ENCODE results near the gene APLP2. TPM values are rescaled to one million over a fixed set of nuclear protein-coding genes. Genes with fewer than 3 reads are reported as not detected.
"Not testable (repeated sequence)": the region's sequence is repeated elsewhere in the genome, so short reads cannot be mapped to it uniquely, and the experiment has no call there.

The APLP2 gene
- total RNA-seq, 1 donor from 2014 or later = 318 TPM

DNA sequence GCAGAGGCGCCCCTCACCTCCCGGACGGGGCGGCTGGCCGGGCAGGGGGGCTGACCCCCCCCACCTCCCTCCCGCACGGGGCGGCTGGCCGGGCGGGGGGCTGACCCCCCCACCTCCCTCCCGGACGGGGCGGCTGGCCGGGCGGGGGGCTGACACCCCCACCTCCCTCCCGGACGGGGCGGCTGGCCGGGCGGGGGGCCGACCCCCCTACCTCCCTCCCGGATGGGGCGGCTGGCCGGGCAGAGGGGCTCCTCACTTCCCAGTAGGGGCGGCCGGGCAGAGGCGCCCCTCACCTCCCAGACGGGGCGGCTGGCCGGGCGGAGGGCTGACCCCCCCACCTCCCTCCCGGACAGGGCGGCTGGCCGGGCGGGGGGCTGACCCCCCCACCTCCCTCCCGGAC, 21.5 kb downstream of the APLP2 start:
- not testable (repeated sequence) for DNase-seq (ENCODE audit: low spot score)

DNA sequence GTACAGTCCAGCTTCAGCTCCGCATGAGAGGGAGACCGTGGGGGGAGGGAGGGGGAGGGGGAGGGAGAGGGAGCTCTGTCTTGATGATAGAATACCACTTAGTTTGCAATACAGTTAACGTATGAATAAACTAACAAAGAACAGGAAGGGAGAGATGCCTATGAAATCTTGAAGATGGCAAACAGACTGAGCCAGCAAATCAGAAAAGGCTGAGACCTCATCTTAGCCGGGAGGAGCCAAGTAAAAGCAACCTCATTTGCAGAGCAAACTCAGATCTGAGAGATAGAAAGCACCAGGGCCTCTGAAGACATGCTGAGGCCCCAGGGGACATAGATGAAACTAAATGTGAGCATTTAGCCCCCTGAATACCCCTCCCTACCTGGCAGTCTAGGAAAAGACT, 23.0 kb downstream of the APLP2 start:
- DNase-seq (ENCODE audit: low spot score) = no peak

DNA sequence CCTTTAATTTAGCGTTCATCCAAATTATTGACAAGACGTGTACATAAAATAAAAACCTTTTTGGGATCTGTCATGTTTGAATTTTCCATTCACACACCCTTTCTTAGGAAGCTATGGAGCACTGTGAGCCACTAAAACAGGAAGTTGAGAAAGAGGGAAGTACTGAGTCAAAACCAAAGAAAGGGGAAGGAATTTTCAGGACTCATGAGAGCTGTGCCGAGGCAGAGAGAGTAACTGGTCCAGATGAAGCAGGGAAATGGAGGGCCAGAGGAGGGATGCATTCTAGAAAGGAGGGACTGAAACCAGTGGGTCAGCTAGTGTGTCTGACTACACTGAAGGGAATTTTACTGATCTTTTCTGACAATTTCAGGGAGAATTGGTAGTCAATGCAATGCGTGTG, 24.9 kb downstream of the APLP2 start:
- no peak for DNase-seq (ENCODE audit: low spot score)

DNA sequence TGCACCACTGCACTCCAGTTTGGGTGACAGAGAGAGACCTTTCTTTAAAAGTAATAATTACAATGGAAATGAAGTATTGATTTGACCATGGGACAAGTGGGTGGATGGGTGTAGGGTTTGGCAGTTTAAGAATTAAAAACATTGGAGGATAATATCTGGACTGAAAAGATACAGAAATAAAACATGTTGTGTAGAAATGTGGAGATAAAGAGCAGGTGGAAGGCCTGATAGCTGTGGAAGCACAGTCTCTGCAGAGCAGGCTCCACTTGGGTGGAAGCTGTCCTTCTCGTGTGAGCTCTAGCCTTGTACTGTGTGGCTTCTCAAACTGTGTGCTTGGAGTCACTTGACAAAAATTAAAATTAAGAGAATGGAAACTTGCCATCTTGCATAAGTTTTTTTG, 25.6 kb downstream of the APLP2 start:
- no peak for DNase-seq (ENCODE audit: low spot score)

DNA sequence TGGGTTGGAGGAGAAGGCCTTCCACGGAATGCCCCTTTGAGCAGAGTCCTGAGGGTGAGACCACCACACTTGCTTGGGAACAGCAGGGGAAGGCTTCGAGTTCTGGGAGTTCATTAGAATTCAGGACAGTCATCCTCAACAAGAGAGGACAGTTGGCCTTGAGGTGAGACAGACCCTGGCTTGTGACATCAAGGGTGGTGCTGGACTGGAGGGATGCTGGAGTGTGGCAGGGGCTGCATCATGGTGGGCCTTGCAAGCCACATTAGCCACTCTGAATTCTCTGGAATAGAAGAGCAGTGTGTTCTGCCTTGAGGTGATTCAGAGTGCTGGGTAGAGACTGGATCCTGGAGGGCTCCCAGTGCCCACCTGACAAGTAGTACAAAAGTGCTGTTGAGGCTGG, 26.3 kb downstream of the APLP2 start:
- DNase-seq (ENCODE audit: low spot score) = no peak

DNA sequence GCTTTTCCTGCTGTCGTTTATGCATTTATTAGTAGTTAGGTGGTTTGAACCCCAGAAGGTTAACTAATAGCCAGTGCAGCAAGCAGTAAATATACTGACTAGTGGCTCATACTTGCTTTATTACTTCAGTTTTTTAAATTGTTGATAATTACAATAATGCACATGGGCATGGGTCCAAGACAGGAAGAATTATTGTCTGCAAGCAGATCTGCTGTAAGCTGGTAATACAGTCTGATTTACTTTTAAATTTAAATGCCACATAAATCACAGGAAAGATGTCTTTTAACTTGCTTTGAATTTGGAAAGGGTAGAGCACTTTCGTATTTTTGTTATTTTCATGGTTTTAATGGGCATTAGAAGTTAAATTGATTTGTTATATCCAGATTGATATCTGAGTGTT, 27.1 kb downstream of the APLP2 start:
- DNase-seq (ENCODE audit: low spot score) = no peak

DNA sequence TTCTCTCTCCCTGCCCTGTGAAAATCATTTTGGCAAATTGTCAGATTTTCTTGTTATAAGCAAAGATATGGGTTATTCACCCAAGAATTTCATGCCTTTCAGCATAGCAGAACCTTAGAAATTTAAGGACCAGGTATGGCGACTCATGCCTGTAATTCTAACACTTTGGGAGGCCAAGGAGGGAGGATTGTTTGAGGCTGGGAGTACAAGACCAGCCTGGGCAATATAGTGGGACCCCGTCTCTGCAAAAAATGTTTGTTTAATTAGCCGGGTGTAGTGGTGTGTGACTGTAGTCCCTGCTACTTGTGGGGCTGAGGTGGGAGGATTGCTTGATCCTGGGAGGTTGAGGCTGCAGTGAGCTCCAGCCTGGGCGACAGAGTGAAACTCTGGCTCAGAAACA, 27.6 kb downstream of the APLP2 start:
- DNase-seq (ENCODE audit: low spot score) = no peak

DNA sequence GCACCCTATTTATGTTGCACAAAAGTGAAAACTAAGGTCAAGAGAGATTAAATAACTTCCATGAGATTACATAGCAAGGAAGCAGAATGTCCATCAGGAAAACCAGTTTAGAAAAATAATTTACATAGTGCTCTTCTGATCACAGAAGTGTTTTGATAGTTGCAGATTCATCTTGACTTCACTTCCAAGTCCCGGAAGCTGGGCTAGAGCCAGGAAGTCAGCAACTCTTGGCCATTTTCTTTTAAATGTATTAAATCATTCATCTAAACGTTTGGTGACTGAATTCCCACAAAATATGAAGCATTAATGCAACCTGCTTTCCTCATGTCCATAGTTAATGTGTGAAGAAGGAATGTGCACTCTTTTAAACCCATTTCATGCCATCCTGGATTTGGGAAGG, 29.7 kb downstream of the APLP2 start:
- no peak for DNase-seq (ENCODE audit: low spot score)

DNA sequence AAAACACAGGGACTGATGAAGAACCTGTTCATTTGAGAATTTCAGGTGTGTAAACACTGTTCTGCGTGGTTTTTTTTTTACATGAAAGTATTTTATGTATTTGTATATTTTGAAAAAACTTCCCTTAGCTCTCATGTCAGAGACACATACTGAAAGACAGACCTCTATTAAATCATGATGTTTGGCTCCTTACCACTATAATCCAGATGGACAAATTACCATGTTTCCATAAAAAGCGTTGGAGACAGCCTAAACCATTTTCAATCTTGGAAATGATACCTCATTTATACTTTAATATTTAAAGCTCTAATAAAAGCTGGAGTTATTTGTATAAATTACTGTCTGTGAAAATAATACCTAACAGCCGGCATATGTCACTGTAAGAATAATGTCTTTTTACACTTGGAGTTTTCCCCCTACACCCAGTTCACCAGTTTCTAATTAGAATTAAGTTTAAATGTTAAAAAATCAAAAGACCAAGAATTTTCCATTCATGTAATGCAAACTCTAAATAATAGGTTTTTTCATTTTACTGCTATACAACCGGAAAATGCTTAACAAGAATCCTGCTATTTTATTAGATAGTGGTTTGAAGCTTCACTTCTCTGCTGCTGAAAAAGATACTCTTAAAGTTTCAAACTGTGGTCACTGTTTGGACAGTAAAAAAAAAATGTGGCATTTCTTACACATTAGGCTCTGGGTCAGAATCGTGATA, 30.8 kb downstream of the APLP2 start:
- no peak for DNase-seq (ENCODE audit: low spot score)

DNA sequence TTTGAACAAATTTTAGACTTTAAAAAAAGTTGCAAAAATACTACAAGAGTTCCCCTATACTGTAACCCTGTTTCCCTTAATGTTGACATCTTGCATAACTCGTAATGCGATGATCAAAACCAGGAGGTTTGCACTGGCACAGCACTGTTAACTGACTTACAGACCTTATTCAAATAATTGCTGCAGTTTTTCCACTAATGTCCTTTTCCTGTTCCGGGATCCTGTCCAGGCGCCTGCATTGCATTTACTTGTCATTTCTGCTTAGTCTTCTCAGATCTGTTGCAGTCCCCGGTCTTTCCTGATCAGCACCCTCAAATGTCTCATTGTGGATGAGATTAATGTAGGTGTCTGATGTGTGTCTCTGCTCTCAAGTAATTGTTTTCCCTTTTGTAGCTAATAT, 32.0 kb downstream of the APLP2 start:
- no peak for DNase-seq (ENCODE audit: low spot score)

DNA sequence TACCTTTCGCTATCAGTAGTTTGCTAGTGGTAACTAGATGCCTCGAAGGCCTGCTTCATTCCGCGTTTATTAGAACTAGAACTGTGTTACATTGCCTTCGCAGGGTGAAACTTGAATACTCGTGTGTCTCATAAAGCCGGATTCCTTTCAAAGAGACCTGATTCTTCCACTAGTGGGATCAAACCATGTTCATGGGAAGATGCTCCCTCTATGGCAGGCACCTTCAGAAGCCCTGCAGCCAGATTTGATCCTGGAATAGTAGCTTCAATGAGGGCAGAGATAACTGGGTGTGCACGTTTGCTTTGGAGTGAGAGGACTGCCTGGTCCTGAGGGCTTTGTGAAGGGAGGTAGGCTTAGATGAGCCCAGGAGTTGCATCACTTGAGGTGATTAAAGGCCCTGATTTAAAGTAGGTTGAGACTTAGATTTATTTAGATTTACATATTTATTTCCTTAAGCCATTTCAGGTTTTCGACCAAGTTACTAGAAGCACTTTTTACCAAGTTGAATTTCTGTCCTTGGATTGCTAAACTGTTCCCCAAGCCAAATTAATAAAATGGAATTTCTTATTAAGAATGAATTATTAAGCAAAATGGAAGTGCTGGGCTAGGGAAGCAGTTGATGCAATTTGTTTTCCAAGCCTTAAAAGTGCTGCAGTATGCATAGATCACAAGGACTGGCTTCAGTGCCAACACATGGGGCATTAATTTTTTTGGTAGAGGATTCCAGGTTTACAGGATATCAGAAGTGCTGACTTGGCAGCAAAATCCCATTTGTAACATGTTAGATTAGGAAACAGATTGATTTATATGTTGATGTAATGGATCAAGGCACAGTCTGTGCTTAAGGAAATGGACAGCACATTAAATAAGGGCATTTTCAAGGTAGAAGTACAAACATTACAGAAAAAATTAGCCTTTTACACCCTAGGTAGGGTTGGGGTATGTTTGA, 32.9 kb downstream of the APLP2 start:
- no peak for DNase-seq (ENCODE audit: low spot score)

DNA sequence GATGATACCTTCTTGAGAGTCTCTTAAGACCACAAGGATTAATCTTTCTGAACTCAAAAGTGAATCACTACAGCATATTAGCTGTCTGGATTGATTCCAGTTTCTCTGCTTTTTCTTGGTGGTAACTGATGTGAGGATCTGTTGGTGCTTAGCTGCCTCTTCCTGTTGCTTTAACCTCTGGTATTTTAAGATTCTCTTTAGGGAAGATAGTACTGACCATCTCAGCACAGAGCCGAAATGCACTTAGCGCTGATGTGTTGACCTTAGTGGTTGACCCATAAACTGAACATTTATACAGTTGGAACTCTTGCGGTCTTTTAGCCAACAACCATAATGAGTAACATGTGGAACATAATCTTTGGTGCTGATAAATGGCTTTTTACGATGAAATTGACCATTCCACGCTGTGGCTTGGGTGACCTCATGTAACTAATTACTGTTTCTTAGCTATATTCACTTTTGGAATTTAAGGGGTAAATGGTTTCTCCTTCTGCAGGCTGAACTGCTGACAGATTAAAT, 33.7 kb downstream of the APLP2 start:
- DNase-seq (ENCODE audit: low spot score) = no peak

DNA sequence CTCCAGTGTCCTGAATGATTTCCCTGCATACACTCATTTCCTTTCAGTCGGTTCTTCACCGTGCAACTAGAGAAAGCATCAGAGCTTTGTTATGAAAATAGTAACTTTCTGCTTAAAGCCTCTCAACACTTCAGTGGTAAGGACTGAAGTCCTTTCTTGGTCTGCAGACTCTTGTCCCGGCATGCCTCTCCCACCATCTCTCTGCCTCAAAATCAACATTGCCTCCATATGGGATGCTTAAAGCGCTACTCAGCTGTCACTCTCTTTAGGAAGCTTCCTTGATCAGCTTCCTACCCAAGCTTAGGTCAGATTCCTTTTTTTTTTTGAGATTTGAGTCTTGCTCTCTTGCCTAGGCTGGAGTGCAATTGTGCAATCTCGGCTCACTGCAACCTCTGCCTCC, 36.7 kb downstream of the APLP2 start:
- DNase-seq (ENCODE audit: low spot score) = no peak

DNA sequence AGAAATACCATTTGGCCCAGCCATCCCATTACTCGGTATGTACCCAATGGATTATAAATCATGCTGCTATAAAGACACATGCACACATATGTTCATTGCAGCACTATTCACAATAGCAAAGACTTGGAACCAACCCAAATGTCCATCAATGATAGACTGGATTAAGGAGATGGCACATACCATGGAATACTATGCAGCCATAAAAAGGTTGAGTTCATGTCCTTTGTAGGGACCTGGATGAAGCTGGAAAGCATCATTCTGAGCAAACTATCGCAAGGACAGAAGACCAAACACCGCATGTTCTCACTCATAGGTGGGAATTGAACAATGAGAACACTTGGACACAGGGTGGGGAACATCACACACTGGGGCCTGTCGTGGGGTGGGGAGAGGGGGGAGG, 39.0 kb downstream of the APLP2 start:
- DNase-seq (ENCODE audit: low spot score) = not testable (repeated sequence)

DNA sequence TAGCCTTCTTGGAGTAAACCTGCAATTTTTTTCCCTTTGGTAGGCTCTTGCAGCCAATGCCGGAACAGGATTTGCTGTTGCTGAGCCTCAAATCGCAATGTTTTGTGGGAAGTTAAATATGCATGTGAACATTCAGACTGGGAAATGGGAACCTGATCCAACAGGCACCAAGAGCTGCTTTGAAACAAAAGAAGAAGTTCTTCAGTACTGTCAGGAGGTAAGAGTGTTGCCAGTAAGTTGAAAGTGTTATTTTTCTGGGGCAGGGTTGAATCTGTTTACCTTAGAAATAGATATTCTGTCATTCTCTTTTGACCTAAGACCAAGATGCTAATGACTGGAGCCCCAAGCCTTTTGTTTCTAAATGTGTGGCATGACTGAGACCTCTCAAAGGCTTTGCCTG, 39.7 kb downstream of the APLP2 start:
- no peak for DNase-seq (ENCODE audit: low spot score)

DNA sequence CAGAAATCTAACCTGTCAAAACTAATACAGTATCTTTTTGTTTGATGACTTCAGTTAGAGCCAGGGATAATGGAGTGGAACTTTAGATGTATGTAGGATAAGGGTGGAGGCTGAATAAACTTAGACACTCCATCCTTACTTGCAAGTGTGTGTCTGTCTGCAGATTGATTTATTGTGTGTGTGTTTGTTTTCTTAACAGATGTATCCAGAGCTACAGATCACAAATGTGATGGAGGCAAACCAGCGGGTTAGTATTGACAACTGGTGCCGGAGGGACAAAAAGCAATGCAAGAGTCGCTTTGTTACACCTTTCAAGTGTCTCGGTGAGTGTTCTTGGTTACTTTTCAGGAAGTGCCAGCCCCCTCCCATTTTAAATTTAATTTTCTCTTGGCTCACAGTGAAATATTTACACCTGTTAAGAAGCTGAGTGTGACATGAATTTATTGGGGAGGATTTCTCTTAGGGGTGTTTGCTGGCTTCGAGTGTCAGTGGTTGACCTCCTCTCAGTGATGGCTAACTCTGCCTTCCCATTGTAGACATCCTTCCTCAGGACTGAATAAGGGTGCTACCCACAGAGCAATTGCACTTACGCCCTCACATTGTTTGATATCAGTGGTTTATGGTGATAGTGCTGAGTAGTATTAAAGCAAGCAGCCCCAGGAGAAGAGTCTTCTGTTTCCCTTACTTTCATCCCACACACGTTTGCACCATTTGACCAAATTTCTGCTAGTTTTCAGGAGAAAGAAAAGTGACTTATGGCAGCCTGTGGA, 40.8 kb downstream of the APLP2 start:
- DNase-seq (ENCODE audit: low spot score) = no peak

DNA sequence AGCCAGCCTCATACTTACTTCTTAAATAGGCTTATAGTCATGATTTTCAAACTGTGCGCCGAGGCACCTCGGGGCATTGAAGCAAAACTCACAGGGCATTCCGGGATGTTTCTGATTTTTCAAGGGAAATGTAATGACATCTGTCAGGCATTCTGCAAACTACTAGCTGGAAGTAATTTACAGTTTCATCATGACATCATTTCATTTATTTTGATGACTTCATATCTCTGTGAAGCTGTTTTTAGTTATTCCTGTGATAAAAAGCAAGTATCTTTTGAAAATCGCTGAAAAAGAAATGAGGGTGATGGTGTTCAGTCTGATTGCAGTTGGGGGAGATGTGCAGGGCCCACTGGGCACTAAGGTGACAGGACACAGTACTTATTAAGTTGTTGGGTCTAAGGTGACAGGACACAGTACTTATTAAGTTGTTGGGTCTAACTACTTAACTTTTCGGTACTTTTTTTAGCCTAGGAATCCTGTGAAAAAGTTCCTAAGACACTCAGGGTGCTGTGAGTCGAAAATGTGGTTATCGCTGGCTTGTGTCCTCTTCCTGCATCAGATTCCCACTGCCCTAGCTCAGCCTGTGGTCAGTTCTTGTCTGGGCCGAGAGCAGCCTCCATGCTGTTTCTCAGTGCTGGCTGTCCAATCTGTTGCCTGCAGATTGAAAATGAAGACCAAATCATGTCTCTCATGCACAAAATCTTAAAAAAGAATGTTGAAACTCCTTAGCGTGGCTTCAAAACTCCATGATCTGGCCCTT, 42.6 kb downstream of the APLP2 start:
- DNase-seq (ENCODE audit: low spot score) = no peak

DNA sequence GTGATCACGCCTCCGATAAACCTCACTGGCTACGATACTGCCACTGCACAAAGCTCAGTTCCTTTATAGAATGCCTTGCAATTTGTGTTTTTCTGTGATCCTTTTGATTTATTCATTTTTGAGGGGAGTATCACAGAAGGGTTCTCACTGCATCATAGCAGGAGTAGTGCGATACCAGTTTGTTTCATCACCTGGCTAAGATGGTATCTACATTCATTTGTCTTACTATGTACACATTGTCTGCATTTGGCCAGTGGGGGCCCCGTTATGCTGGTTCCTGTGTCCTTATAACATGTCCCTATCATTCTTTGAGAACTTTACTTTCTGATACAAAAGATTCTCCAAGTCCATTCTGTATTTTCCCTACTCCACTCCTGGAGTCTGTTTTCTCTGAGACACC, 44.6 kb downstream of the APLP2 start:
- no peak for DNase-seq (ENCODE audit: low spot score)

DNA sequence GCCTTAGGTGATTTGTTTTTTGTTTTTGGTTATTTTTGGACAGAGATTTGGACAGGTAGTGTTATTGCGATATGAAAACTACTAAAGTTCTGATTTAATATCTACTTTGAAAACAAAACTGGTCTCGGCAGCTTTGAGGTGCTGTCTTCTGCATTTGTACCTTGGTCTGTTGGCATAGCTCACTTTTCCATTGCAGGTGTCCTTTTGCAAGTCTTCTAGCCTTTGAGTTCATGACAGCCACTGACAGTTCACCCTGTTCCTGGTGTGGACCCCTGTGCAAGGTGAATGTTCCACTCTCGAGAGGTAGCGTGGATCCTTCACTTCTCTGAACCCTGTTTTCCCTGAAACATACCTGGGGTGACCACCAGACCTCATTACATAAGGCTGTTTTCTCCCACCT, 45.0 kb downstream of the APLP2 start:
- no peak for DNase-seq (ENCODE audit: low spot score)

DNA sequence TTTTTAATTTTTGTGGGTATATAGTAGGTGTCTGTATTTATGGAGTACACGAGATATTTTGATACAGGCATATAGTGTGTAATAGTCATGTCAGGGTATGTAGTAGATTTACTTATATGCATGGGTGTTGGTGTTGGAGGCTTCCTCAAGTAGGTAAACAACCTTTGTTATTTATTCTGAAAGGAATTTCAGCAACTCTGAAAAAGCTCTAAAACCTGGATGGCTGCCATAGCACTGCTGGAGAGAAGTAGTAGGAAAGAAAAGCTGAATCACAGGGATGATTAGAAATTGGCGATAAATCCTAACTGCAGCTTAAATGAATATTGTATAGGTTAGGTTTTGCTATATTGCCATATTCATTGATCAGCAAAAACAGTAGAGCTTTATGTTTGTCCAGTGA, 45.5 kb downstream of the APLP2 start:
- no peak for DNase-seq (ENCODE audit: low spot score)

DNA sequence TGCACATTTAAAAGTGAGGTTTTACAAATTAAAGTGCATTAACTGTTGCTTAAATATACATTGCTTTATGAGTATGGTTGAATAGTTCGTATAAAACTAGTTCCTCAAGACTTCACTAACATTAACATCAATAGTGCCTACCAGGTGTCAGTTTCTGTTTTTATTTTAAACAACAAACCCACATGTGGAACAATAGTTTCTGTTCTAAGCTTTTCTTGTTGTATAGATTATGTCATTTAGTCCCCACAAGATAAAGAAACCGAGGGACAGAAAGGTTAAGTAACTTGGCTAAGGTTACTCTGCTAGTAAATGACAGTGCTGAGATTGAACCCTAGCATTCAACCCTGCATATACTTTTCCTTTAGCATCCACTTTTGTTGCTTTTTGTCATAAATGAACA, 48.5 kb downstream of the APLP2 start:
- DNase-seq (ENCODE audit: low spot score) = no peak
